NK-92 (cell line): ENCODE measurements around the gene SUSD3.

Experiments
- DNase-seq: peaks from one replicate; lab custom pipeline; 2025; ENCODE audit not compliant: unreplicated experiment; lab: John Stamatoyannopoulos, UW

Gene SUSD3

DNA sequence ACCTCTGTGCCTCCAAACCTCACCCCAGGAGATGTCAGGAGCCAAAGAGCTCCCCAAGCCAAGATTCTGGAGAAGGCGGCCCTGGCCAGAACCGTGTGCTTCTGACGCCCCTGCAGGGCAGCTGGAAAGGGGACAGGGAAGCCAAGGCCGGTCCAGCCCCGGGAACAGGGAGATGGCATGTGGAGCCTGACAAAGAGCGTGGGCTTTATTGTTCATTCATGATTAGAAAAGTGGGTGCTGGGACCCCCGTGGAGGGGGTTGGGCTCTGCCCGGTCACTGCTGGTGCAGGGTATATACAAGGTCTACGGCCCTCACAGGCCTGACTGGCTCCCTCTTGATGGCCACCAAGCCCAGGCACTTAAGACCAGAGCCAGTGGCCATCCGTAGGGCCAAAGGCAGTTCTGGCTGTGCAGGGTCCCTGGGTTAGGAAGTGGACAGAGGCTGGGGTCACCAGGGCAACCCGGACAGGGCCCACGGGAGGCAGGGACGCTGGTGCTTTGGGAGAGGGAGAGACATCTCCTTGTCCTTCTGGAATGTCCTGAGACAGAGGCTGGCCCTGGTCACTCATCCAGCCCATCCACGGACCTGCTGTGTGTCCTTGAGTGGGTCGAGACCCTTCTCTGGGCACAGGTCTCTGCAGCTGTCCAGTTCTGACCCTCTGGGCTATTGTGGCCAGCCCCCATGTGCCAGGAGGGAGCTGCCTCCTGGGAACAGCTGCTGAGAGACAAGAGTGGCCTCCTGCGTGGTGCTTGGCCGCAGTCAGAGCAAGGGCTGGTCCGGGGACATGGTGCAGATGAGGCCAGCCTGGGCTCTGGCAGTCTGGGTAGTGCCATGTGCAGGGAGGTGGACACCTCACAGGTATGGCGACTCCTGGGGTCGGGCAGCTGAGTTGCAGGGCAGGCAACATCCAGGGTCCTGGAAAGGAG lies 63.1 kb downstream of the SUSD3 start:
- DNase-seq = no peak

DNA sequence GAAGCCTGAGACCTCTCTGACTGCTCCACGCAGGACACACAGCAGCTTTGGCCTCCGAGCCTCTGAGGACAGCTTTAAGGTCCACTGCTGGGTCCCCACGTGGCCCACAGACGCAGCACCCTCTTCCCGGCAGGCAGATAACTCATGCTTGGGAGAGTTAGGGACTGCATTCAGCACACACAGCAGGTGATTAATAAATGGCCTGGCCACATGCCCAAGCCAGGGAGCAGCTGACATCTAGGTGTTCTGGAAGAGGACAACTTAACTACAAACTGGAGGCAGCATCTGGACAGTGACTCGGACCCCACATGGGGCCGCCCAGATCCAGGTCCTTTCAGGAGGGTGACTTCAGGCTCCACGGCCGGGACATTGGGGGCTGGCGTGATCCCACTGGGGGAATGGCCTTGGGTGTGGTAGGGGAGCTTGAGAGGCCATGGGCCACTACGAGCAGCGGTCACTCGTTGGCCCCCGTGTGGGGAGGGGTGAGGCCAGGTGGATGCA lies 64.3 kb downstream of the SUSD3 start:
- DNase-seq = no peak

GRCh38 chr9:93123561-93124283 lies 65.2 kb downstream of the SUSD3 start:
- DNase-seq = no peak

- DNase-seq = no peak
Measured at GRCh38 chr9:93124793-93125192, 66.3 kb downstream of the SUSD3 start.

- DNase-seq = no peak
Measured at GRCh38 chr9:93125331-93125894, 66.9 kb downstream of the SUSD3 start.

- no peak for DNase-seq
Measured at GRCh38 chr9:93126151-93126781, 67.8 kb downstream of the SUSD3 start.

GRCh38 chr9:93126825-93127368 lies 68.4 kb downstream of the SUSD3 start:
- no peak for DNase-seq

- DNase-seq = no peak
Measured at GRCh38 chr9:93127395-93127911, 69.0 kb downstream of the SUSD3 start.

- no peak for DNase-seq
Measured at GRCh38 chr9:93128011-93128714, 69.7 kb downstream of the SUSD3 start.

DNA sequence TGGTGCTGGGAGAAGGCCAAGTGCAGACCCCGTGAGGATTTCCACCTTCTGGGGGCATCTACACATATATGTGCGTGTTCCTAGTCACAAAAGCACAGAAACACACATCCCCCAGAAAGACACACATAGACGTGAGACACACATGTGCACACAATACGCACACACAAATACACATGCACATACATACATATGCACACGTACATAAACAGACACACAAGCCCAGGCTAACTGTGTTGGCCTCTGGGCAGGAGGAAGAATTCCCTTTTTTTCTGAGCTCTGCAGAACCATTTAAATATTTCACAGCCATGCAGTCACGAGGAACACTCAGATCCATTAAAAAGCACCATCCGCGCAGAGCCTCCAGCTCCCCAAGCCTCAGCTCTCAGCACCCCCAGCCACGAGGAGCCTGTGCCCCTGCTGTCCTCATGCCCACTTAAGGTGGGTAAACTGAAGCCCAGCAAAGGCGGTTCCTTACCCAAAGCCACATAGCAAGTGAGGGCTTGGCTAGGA lies 70.3 kb downstream of the SUSD3 start:
- no peak for DNase-seq

DNA sequence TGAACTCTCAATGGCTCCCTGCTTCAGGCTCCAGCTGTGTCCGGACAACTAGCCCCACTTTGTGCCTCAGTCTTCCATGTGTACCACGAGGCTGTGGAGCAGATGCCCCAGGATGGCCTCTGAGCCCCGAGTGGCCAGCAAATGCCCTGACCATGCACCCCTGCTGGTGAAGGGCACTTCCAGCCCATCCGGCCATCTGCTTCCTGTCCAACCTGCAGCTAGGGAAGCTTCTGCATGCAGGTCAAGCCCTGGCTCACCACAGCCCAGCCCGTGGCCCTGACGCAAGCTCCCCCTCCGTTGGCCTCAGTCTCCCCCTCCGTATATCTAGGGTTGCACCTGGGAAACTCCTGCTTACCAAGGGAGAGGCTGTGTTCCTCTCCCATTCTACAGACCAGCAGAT lies 70.8 kb downstream of the SUSD3 start:
- no peak for DNase-seq

GRCh38 chr9:93129691-93130500 lies 71.4 kb downstream of the SUSD3 start:
- no peak for DNase-seq

DNA sequence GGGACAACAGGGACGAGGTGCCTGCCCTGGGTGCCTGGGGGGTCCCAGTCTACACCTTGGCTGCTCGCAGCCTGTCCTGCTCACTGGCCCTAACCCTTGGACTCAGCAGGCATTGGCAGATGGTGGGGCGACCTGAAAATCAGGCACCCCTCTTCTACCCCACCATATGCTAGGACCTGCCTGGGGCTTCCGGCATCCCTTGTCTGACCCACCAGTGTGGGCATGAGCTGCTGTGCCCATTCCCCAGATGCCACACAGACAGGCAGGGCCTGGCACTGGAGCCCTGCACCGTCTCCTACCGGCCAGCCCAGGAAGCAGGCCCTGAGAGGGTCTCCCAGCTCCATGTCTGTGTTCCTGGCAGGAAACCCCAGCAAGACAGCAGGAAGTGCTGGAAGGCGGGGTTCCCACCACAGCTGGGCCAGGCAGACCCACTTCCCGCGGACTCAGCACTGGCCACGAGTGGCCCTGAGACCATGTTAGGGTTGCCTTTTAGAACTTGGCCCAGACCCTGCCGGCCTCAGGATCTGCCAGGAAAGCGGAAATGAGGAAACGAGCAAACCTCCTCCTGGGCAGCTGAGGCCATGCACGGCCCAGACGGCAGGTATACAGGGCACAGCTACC lies 72.5 kb downstream of the SUSD3 start:
- DNase-seq = no peak

GRCh38 chr9:93131599-93132286 lies 73.2 kb downstream of the SUSD3 start:
- no peak for DNase-seq

DNA sequence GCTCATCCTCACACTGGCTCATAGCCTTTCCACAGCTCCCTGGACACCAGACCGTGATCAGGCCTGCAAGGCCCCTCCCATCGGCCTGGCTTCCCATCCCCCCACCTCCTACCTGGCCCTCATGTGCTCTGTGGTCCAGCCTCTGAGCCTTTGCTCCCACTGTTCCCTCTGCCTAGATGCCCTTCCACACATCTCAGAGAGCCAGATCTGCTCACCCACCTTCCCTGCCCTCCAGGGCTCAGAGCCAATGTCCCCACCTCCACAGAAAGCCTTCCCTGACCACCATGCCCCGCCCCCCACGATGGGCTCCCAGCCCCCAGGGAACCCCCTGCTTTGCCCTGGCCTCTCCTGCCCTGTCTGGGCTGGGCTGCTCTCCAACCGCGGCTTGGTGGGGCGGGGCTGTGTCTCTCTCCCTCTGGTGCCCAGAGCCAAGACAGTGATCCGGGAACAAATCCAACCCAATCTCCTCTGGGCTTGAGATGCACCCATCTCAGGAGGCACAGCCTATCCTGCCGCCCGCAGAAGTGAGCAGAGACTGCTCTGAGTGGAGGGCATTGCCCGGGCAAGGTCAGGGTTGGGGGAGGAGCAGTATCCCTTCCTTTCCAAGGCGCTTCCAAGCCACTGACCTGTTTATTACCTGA lies 73.9 kb downstream of the SUSD3 start:
- no peak for DNase-seq

- DNase-seq = no peak
Measured at GRCh38 chr9:93132946-93133680, 74.6 kb downstream of the SUSD3 start.

- no peak for DNase-seq
Measured at GRCh38 chr9:93133681-93134014, 75.1 kb downstream of the SUSD3 start.
